GM10847 (cell line): Measurements from ENCODE around the gene LACC1.

Experiments used
- POLR2A ChIP-seq: IDR thresholded peaks from 2 replicates; pipeline ENCODE4 v1.6.1; 2011; ENCODE audit not compliant: insufficient read length; ENCODE audit errors: extremely low read depth

The LACC1 gene

GRCh38 chr13:43877766-43878165 is 1.9 kb upstream of the LACC1 start:
- TF ChIP-seq POLR2A: no peak

GRCh38 chr13:43878892-43879754 is 581 bp upstream of the LACC1 start, which contains the start of gene CCDC122:
Gene CCDC122 (minus strand): TSS chr13:43879740. CDS start chr13:43869376, 10,364 bp downstream.
- TF ChIP-seq POLR2A: peak; percentile 53

DNA sequence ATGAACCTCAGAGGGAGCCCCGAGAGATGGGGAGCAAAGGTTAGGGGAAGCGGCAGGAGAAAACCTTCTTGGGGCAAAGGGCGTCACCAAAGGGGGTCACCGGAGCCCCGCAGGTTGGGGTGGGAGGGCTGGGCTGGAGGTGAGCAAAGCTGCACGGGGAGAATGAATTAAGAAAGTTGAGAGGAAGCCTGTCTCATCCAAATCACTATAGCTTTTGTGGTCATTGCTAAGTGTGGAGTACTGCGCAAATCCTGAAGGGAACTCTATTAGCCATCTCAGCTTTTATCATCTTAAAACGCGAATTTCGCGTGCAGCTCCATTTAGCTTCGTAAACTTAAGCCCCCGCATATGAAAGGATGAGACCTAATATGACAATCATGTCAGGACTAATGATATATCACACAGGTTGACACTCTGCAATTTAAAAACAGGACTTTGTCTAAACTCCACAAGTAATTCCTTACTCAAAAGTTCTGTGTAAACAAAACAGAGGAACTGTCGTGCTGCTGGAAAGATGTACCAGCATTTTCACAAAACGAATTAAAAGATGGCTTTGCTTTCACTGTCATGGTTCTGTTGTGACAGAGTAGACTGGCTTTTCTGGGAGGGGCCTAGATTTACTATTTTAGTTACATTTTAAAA is 631 bp downstream of the LACC1 start:
- no peak for TF ChIP-seq POLR2A

DNA sequence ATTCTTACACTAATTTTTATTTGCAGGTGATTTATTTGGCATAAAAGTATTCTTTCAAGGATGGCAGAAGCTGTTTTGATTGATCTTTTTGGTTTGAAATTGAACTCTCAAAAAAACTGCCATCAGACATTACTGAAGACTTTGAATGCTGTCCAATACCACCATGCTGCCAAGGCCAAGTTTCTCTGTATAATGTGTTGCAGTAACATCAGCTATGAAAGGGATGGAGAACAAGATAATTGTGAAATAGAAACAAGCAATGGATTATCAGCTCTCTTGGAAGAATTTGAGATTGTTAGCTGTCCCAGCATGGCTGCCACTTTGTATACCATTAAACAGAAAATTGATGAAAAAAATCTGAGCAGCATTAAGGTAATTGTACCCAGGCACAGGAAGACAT is 1.2 kb downstream of the LACC1 start:
- TF ChIP-seq POLR2A: no peak

DNA sequence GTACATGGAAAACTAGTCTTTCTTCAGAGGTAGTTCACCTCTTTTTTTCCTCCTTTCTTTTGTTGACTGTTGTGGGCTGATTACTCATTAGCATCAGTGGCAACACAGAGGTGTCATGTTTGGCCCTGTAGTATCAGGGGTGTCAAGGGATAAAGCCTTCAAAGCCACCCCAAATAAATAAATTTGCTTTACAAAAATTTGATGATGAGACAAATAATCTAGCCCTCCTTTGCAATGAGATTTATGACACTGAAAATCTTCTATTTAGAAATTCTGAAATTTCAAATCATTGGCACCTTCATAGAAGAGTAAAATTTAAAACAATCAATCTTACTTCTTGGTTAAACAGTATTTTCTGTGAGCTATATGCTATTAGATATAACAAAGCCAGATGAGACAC is 1.9 kb downstream of the LACC1 start:
- TF ChIP-seq POLR2A: no peak

- no peak for TF ChIP-seq POLR2A
Measured at GRCh38 chr13:43883631-43884030, 3.9 kb downstream of the LACC1 start.

GRCh38 chr13:43884222-43884621 is 4.5 kb downstream of the LACC1 start:
- TF ChIP-seq POLR2A: no peak

GRCh38 chr13:43894438-43894837 is 14.7 kb downstream of the LACC1 start:
- TF ChIP-seq POLR2A: no peak

DNA sequence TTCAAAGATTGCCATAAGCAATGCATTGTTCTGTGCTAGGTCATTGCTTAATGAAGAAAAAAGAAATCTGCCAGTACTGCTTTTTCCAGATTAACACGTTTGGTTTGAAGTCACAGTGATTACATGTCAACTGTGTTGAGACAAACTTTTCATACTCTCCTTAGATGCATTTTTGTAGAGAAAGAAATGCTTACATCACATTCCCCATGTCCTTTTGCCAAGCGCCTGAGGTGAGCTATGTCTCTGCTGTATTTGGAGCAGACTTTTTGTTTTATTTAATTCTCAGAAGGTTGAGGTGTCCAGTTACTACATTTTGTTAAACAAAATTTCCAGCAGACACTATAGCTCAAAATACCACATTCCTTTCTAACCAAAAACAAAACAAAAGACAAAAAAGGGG is 16.2 kb downstream of the LACC1 start:
- TF ChIP-seq POLR2A: no peak

- no peak for TF ChIP-seq POLR2A
Measured at GRCh38 chr13:43905435-43906031, 25.8 kb downstream of the LACC1 start.

GRCh38 chr13:43908156-43909126 is 28.7 kb downstream of the LACC1 start:
- no peak for TF ChIP-seq POLR2A

GRCh38 chr13:43910856-43911255 is 31.2 kb downstream of the LACC1 start:
- TF ChIP-seq POLR2A: no peak

- TF ChIP-seq POLR2A: no peak
Measured at GRCh38 chr13:43911278-43911677, 31.6 kb downstream of the LACC1 start.

DNA sequence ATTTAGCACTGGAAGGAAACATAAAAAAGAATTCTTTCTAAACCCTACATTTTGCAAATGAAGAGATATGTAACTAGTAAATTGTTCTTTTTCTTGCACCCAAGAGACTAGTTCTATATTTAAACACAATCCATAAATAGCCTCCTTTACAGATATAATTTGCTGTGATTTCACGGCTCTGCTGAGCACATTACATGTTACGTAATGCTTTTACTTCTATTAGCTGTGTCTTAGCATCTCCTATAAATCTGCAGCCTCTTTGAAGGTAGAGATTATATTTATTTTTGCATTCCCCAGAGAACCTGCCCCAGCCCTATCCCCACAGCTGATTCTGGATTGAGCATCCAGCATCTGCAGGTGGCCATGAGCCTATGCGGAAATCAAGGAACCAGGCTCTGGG is 32.2 kb downstream of the LACC1 start:
- TF ChIP-seq POLR2A: no peak

DNA sequence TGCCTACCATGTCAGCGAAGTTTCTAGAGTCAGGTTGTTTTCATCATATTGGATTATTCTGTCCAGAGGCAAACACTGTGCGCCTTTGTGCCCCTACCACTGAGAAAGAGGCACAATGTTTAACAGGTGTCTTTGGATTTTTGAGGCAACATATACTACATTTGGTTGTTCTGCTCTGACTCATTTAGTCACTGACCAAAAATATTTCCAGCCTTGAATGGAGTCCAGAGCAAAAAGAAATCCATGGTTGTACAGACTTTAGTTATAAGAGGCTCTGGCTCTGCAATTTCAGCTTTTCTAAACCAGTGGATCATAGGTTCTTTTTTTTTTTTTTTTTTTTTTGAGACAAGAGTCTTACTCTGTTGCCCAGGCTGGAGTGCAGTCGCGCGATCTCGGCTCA is 35.7 kb downstream of the LACC1 start:
- no peak for TF ChIP-seq POLR2A

GRCh38 chr13:43916828-43917227 is 37.1 kb downstream of the LACC1 start:
- TF ChIP-seq POLR2A: no peak

- TF ChIP-seq POLR2A: no peak
Measured at GRCh38 chr13:43918636-43919035, 38.9 kb downstream of the LACC1 start.
